ENCODE results near the gene ITGB5. TPM values are rescaled to one million over a fixed set of nuclear protein-coding genes. Genes with fewer than 3 reads are reported as not detected.

Gene ITGB5
- total RNA-seq, 1 experiment from 2014 or later = 339 TPM

- POLR2A ChIA-PET = no interaction called here
Measured at GRCh38 chr3:124764746-124765145, 122.4 kb downstream of the ITGB5 start.

More at GRCh38 chr3:124764746-124765145, 122.4 kb downstream of the ITGB5 start:
- DNase-seq (ENCODE audit: low spot score) = no peak
- H3K27ac Mint-ChIP-seq = no peak overlapping the region
- H3K4me1 Mint-ChIP-seq = peaks cover 15% of the 10 kb centered on the region
- peaks cover 66% of the 10 kb centered on the region for H3K36me3 Mint-ChIP-seq
- H3K27me3 Mint-ChIP-seq (ENCODE audit: low read depth) = no peaks in the 10 kb centered on the region
- no peak overlapping the region for H3K4me3 Mint-ChIP-seq
- no peak for ATAC-seq
- TF ChIP-seq, protein P1, sequence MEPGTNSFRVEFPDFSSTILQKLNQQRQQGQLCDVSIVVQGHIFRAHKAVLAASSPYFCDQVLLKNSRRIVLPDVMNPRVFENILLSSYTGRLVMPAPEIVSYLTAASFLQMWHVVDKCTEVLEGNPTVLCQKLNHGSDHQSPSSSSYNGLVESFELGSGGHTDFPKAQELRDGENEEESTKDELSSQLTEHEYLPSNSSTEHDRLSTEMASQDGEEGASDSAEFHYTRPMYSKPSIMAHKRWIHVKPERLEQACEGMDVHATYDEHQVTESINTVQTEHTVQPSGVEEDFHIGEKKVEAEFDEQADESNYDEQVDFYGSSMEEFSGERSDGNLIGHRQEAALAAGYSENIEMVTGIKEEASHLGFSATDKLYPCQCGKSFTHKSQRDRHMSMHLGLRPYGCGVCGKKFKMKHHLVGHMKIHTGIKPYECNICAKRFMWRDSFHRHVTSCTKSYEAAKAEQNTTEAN (CRISPR knock-in tag; IDR thresholded peaks at IDR 0.05) = no peak
- TF ChIP-seq E2F1 (CRISPR knock-in tag; IDR thresholded peaks at IDR 0.05) (no peak), PRRX2 (CRISPR knock-in tag; IDR thresholded peaks at IDR 0.05) (no peak), NR1H2 (CRISPR knock-in tag; IDR thresholded peaks at IDR 0.05) (no peak), NFE2L1 (CRISPR knock-in tag; IDR thresholded peaks at IDR 0.05) (no peak), MXD4 (CRISPR knock-in tag; IDR thresholded peaks at IDR 0.05; ENCODE audit: borderline replicate concordance) (no peak), MLX (CRISPR knock-in tag; IDR thresholded peaks at IDR 0.05) (no peak), ZNF219 (CRISPR knock-in tag; IDR thresholded peaks at IDR 0.05; ENCODE audit: borderline replicate concordance) (no peak), FOXJ3 (CRISPR knock-in tag; IDR thresholded peaks at IDR 0.05; ENCODE audit: borderline replicate concordance) (no peak), NR3C1 (CRISPR knock-in tag; conservative IDR thresholded peaks at IDR 0.05; ENCODE audit: low read depth) (no peak), FOXK1 (CRISPR knock-in tag; IDR thresholded peaks at IDR 0.05) (no peak), AR (CRISPR knock-in tag; IDR thresholded peaks at IDR 0.05) (no peak), ZNF671 (CRISPR knock-in tag; IDR thresholded peaks at IDR 0.05) (no peak)
- TF ChIP-seq, protein P2, sequence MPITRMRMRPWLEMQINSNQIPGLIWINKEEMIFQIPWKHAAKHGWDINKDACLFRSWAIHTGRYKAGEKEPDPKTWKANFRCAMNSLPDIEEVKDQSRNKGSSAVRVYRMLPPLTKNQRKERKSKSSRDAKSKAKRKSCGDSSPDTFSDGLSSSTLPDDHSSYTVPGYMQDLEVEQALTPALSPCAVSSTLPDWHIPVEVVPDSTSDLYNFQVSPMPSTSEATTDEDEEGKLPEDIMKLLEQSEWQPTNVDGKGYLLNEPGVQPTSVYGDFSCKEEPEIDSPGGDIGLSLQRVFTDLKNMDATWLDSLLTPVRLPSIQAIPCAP (CRISPR knock-in tag; IDR thresholded peaks at IDR 0.05) = no peak
- TF ChIP-seq, protein P3, sequence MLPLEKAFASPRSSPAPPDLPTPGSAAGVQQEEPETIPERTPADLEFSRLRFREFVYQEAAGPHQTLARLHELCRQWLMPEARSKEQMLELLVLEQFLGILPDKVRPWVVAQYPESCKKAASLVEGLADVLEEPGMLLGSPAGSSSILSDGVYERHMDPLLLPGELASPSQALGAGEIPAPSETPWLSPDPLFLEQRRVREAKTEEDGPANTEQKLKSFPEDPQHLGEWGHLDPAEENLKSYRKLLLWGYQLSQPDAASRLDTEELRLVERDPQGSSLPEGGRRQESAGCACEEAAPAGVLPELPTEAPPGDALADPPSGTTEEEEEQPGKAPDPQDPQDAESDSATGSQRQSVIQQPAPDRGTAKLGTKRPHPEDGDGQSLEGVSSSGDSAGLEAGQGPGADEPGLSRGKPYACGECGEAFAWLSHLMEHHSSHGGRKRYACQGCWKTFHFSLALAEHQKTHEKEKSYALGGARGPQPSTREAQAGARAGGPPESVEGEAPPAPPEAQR (CRISPR knock-in tag; IDR thresholded peaks at IDR 0.05) = no peak
- TF ChIP-seq, protein P4, sequence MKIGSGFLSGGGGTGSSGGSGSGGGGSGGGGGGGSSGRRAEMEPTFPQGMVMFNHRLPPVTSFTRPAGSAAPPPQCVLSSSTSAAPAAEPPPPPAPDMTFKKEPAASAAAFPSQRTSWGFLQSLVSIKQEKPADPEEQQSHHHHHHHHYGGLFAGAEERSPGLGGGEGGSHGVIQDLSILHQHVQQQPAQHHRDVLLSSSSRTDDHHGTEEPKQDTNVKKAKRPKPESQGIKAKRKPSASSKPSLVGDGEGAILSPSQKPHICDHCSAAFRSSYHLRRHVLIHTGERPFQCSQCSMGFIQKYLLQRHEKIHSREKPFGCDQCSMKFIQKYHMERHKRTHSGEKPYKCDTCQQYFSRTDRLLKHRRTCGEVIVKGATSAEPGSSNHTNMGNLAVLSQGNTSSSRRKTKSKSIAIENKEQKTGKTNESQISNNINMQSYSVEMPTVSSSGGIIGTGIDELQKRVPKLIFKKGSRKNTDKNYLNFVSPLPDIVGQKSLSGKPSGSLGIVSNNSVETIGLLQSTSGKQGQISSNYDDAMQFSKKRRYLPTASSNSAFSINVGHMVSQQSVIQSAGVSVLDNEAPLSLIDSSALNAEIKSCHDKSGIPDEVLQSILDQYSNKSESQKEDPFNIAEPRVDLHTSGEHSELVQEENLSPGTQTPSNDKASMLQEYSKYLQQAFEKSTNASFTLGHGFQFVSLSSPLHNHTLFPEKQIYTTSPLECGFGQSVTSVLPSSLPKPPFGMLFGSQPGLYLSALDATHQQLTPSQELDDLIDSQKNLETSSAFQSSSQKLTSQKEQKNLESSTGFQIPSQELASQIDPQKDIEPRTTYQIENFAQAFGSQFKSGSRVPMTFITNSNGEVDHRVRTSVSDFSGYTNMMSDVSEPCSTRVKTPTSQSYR (CRISPR knock-in tag; IDR thresholded peaks at IDR 0.05) = no peak
- TF ChIP-seq, protein P5, sequence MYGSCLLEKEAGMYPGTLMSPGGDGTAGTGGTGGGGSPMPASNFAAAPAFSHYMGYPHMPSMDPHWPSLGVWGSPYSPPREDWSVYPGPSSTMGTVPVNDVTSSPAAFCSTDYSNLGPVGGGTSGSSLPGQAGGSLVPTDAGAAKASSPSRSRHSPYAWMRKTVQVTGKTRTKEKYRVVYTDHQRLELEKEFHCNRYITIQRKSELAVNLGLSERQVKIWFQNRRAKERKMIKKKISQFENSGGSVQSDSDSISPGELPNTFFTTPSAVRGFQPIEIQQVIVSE (CRISPR knock-in tag; IDR thresholded peaks at IDR 0.05; ENCODE audit: borderline replicate concordance) = no peak
- TF ChIP-seq, protein P6, sequence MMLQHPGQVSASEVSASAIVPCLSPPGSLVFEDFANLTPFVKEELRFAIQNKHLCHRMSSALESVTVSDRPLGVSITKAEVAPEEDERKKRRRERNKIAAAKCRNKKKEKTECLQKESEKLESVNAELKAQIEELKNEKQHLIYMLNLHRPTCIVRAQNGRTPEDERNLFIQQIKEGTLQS (CRISPR knock-in tag; conservative IDR thresholded peaks at IDR 0.05) = no peak
- no peaks in the 10 kb centered on the region for H3K9me3 Mint-ChIP-seq
- CTCF ChIA-PET = no interaction called here

Measured in WTC11 (cell line).